BLaER1 (cell line): ENCODE data around the gene CDC20.

Source experiments
- H3K27ac ChIP-seq: shearing (Covaris generic); formaldehyde crosslinking; 2 replicates; pipeline ENCODE4 v1.8.1; 2022
- H3K27me3 ChIP-seq: shearing (Covaris generic); formaldehyde crosslinking; 2 replicates; pipeline ENCODE4 v1.8.1; 2022
- H3K36me3 ChIP-seq: shearing (Covaris generic); formaldehyde crosslinking; 2 replicates; pipeline ENCODE4 v1.8.1; 2022
- H3K4me1 ChIP-seq: shearing (Covaris generic); formaldehyde crosslinking; 2 replicates; pipeline ENCODE4 v1.8.1; 2022
- H3K4me2 ChIP-seq: shearing (Covaris generic); formaldehyde crosslinking; 2 replicates; pipeline ENCODE4 v1.8.1; 2022
- H3K4me3 ChIP-seq: shearing (Covaris generic); formaldehyde crosslinking; 2 replicates; pipeline ENCODE4 v1.8.1; 2022
- H3K9ac ChIP-seq: shearing (Covaris generic); formaldehyde crosslinking; 2 replicates; pipeline ENCODE4 v1.8.1; 2022
- H3K9me3 ChIP-seq: shearing (Covaris generic); formaldehyde crosslinking; 2 replicates; pipeline ENCODE4 v1.8.1; 2022
- H4K20me1 ChIP-seq: shearing (Covaris generic); formaldehyde crosslinking; 2 replicates; pipeline ENCODE4 v1.8.1; 2022
- Cebpa-rat ChIP-seq: shearing (Covaris generic); IDR thresholded peaks from 2 replicates; pipeline ENCODE4 v1.8.1; 2022

The CDC20 gene

GRCh38 chr1:43346636-43347035, 12.1 kb upstream of the CDC20 start:
- TF ChIP-seq Cebpa-rat, result no peak
- no peaks in the 10 kb centered on the region for H3K36me3 ChIP-seq

GRCh38 chr1:43348343-43348808, 10.4 kb upstream of the CDC20 start:
- Histone ChIP-seq H3K4me3 (peak overlapping the region; percentile 68), H3K4me2 (peak overlapping the region; percentile 87), H3K27me3 (no peaks in the 10 kb centered on the region), H3K4me1 (peaks cover 35% of the 10 kb centered on the region), H3K9me3 (no peaks in the 10 kb centered on the region), H3K27ac (peak overlapping the region; percentile 79), H4K20me1 (no peaks in the 10 kb centered on the region), H3K36me3 (no peaks in the 10 kb centered on the region), H3K9ac (no peak overlapping the region; the same call in 1 of the 2 replicates)
- TF ChIP-seq Cebpa-rat, result no peak

More at GRCh38 chr1:43346636-43347035, 12.1 kb upstream of the CDC20 start:
- no peak overlapping the region for H3K4me2 ChIP-seq
- no peaks in the 10 kb centered on the region for H4K20me1 ChIP-seq
- no peaks in the 10 kb centered on the region for H3K9me3 ChIP-seq
- no peak overlapping the region for H3K27ac ChIP-seq
- no peak overlapping the region for H3K4me3 ChIP-seq
- H3K27me3 ChIP-seq, result no peaks in the 10 kb centered on the region
- H3K4me1 ChIP-seq, result peaks cover 23% of the 10 kb centered on the region
- no peak overlapping the region for H3K9ac ChIP-seq

GRCh38 chr1:43348809-43349593, 9.8 kb upstream of the CDC20 start:
- Histone ChIP-seq H3K9me3 (no peaks in the 10 kb centered on the region), H3K36me3 (no peaks in the 10 kb centered on the region), H3K4me1 (peaks cover 35% of the 10 kb centered on the region), H3K4me2 (peak overlapping the region; percentile 87), H3K27me3 (no peaks in the 10 kb centered on the region), H4K20me1 (no peaks in the 10 kb centered on the region), H3K27ac (peak overlapping the region; percentile 79), H3K9ac (peak overlapping the region; percentile 69), H3K4me3 (peak overlapping the region; percentile 68)
- no peak for TF ChIP-seq Cebpa-rat

- Histone ChIP-seq H3K27me3 (no peaks in the 10 kb centered on the region), H3K4me1 (peaks cover 35% of the 10 kb centered on the region), H3K4me3 (peak overlapping the region; percentile 68), H3K9ac (peak overlapping the region; percentile 69), H3K4me2 (peak overlapping the region; percentile 87), H3K9me3 (no peaks in the 10 kb centered on the region), H3K36me3 (no peaks in the 10 kb centered on the region), H3K27ac (peak overlapping the region; percentile 79), H4K20me1 (no peaks in the 10 kb centered on the region)
- no peak for TF ChIP-seq Cebpa-rat
Observed at GRCh38 chr1:43349594-43350306, 9.0 kb upstream of the CDC20 start.

GRCh38 chr1:43350976-43351375, 7.8 kb upstream of the CDC20 start:
- H3K4me2 ChIP-seq, result no peak overlapping the region
- H4K20me1 ChIP-seq, result no peaks in the 10 kb centered on the region
- H3K9ac ChIP-seq, result no peak overlapping the region
- no peaks in the 10 kb centered on the region for H3K36me3 ChIP-seq
- no peak overlapping the region for H3K4me3 ChIP-seq
- no peak overlapping the region for H3K27ac ChIP-seq
- no peak for TF ChIP-seq Cebpa-rat
- H3K27me3 ChIP-seq, result no peaks in the 10 kb centered on the region
- H3K9me3 ChIP-seq, result no peaks in the 10 kb centered on the region
- H3K4me1 ChIP-seq, result peaks cover 35% of the 10 kb centered on the region

- Histone ChIP-seq H3K27me3 (no peaks in the 10 kb centered on the region), H4K20me1 (no peaks in the 10 kb centered on the region), H3K4me1 (peaks cover 35% of the 10 kb centered on the region), H3K9ac (0 out of 2 replicates have a peak overlapping the region, but pooled peaks have one; percentile 4), H3K27ac (0 out of 2 replicates have a peak overlapping the region, but pooled peaks have one; percentile 14), H3K36me3 (no peaks in the 10 kb centered on the region), H3K4me2 (no peak overlapping the region), H3K4me3 (no peak overlapping the region), H3K9me3 (no peaks in the 10 kb centered on the region)
- no peak for TF ChIP-seq Cebpa-rat
Observed at GRCh38 chr1:43351421-43352350, 7.1 kb upstream of the CDC20 start.

GRCh38 chr1:43352351-43352705, 6.5 kb upstream of the CDC20 start:
- no peak for TF ChIP-seq Cebpa-rat
- Histone ChIP-seq H3K36me3 (no peaks in the 10 kb centered on the region), H3K4me1 (peaks cover 37% of the 10 kb centered on the region), H4K20me1 (no peaks in the 10 kb centered on the region), H3K27me3 (no peaks in the 10 kb centered on the region), H3K27ac (0 out of 2 replicates have a peak overlapping the region, but pooled peaks have one; percentile 14), H3K4me2 (peak overlapping the region; percentile 11; the same call in 1 of the 2 replicates), H3K4me3 (no peak overlapping the region), H3K9me3 (no peaks in the 10 kb centered on the region), H3K9ac (0 out of 2 replicates have a peak overlapping the region, but pooled peaks have one; percentile 4)

- Histone ChIP-seq H3K9me3 (no peaks in the 10 kb centered on the region), H4K20me1 (no peaks in the 10 kb centered on the region), H3K4me1 (peaks cover 43% of the 10 kb centered on the region), H3K4me2 (peak overlapping the region; percentile 11; the same call in 1 of the 2 replicates), H3K36me3 (no peaks in the 10 kb centered on the region), H3K27me3 (no peaks in the 10 kb centered on the region), H3K9ac (no peak overlapping the region), H3K4me3 (no peak overlapping the region), H3K27ac (0 out of 2 replicates have a peak overlapping the region, but pooled peaks have one; percentile 14)
- no peak for TF ChIP-seq Cebpa-rat
Observed at GRCh38 chr1:43352881-43353280, 5.9 kb upstream of the CDC20 start.

GRCh38 chr1:43354471-43354870, 4.3 kb upstream of the CDC20 start:
- Histone ChIP-seq H3K9me3 (no peaks in the 10 kb centered on the region), H3K9ac (no peak overlapping the region), H4K20me1 (peaks cover 5% of the 10 kb centered on the region), H3K4me1 (peaks cover 47% of the 10 kb centered on the region), H3K4me2 (no peak overlapping the region), H3K4me3 (no peak overlapping the region), H3K27ac (no peak overlapping the region), H3K27me3 (no peaks in the 10 kb centered on the region), H3K36me3 (no peaks in the 10 kb centered on the region)
- TF ChIP-seq Cebpa-rat, result no peak
